GM12878 (cell line): ENCODE data around the gene CHN1. TPM values are rescaled to one million over a fixed set of nuclear protein-coding genes. Genes with fewer than 3 reads are reported as not detected.

ENCODE experiments used
- ATAC-seq: fragments of 200-7000 bp; cut with Tn5 transposase; 3 replicates; pipeline ENCODE4 v1.9.1; 2020; ENCODE audit warnings: mild to moderate bottlenecking, moderate library complexity
- BruUV-seq: library from RNA; stranded (reverse); fragments of 400-500 nt; replicated peaks from 2 replicates; lab custom pipeline; 2021; lab: Mats Ljungman, UMichigan
- CTCF ChIA-PET: fragments of 300-600 bp; sonication (Branson Sonifier 250); formaldehyde crosslinking; extraction: SDS; loops from one replicate; lab custom pipeline; 2021; ENCODE audit warnings: inconsistent platforms; lab: Yijun Ruan, JAX
- POLR2A ChIA-PET: fragments of 350-600 bp; formaldehyde crosslinking; extraction: SDS; loops from one replicate; lab custom pipeline; 2021; ENCODE audit warnings: inconsistent platforms; lab: Charles Lee
- RAD21 ChIA-PET: fragments of 300-600 bp; sonication (Branson Sonifier 250); formaldehyde crosslinking; loops from one replicate; lab custom pipeline; 2023; ENCODE audit warnings: antibody characterized with exemption; ENCODE audit not compliant: unreplicated experiment; lab: Charles Lee
- SMC1A ChIA-PET: fragments of 300-600 bp; sonication (Branson Sonifier 250); formaldehyde crosslinking; loops from one replicate; lab custom pipeline; 2023; ENCODE audit not compliant: unreplicated experiment, uncharacterized antibody; lab: Charles Lee
- DNase-seq: peaks from one replicate; pipeline ENCODE4 v3.0.0-alpha.2; 2011; ENCODE audit warnings: low read depth, low spot score
- FAIRE-seq: peaks from 3 replicates; lab custom pipeline; 2011; peaks lifted over from hg19 to GRCh38; lab: Jason Lieb, UNC
- H2AFZ ChIP-seq: 2 replicates; pipeline ENCODE4 v1.6.0; 2011; ENCODE audit warnings: low read depth, low read length, control low read depth; ENCODE audit not compliant: control insufficient read depth
- H3K27ac ChIP-seq: 2 replicates; pipeline ENCODE4 v1.5.1; 2011; ENCODE audit warnings: control low read depth; ENCODE audit not compliant: control insufficient read depth, insufficient read depth
- H3K27me3 ChIP-seq, 2 experiments: replicated peaks in 1 of 2; 2 replicates each; pipeline versions ENCODE4 v1.6.0 to v1.6.1; 2011; ENCODE audit warnings: low read length in 1 of 2; ENCODE audit not compliant: control insufficient read depth in 2 of 2, insufficient read depth in 2 of 2
- H3K36me3 ChIP-seq, 2 experiments: 2 replicates each; pipeline ENCODE4 v1.5.1; 2011; ENCODE audit warnings: low read length in 1 of 2; ENCODE audit not compliant: control insufficient read depth in 2 of 2, insufficient read depth in 2 of 2
- H3K4me1 ChIP-seq: 2 replicates; pipeline ENCODE4 v1.6.1; 2011; ENCODE audit warnings: mild to moderate bottlenecking, low read length, moderate library complexity, mixed read lengths; ENCODE audit not compliant: control insufficient read depth, insufficient read depth
- H3K4me2 ChIP-seq: 2 replicates; pipeline ENCODE4 v1.6.0; 2011; ENCODE audit warnings: control low read depth; ENCODE audit not compliant: control insufficient read depth, insufficient read depth
- H3K4me3 ChIP-seq: fragments of 200-600 bp; sonication (generic); 2 replicates; pipeline ENCODE4 v1.5.1; 2016
- H3K79me2 ChIP-seq: 2 replicates; pipeline ENCODE4 v1.6.0; 2011; ENCODE audit warnings: low read length; ENCODE audit not compliant: control insufficient read depth, insufficient read depth
- H3K9ac ChIP-seq: 2 replicates; pipeline ENCODE4 v1.8.0; 2011; ENCODE audit warnings: low read length, control low read depth, mixed read lengths; ENCODE audit not compliant: control insufficient read depth, insufficient read depth
- H3K9me3 ChIP-seq: replicated peaks from 3 replicates; pipeline ENCODE4 v1.5.1; 2011; ENCODE audit warnings: mild to moderate bottlenecking, low read length; ENCODE audit not compliant: control insufficient read depth, insufficient read depth
- H4K20me1 ChIP-seq: 2 replicates; pipeline ENCODE4 v1.6.0; 2011; ENCODE audit not compliant: control insufficient read depth, insufficient read depth
- JUNB ChIP-seq: IDR thresholded peaks from 2 replicates; pipeline ENCODE4 v1.6.1; 2016; ENCODE audit warnings: antibody characterized with exemption, mild to moderate bottlenecking
- MTA2 ChIP-seq: fragments of 450-650 bp; IDR thresholded peaks from 2 replicates; pipeline ENCODE4 v1.6.1; 2016; ENCODE audit warnings: low read depth, mild to moderate bottlenecking, moderate library complexity
- PAX5 ChIP-seq: IDR thresholded peaks from 2 replicates; pipeline ENCODE4 v1.6.1; 2011; ENCODE audit warnings: low read depth, low read length, borderline replicate concordance
- SREBF1 ChIP-seq: IDR thresholded peaks from 2 replicates; pipeline ENCODE4 v1.6.1; 2012; ENCODE audit warnings: mild to moderate bottlenecking, low read length
- WGBS: methylation state at CpG from one replicate; pipeline ENCODE4 v1.1.6; 2016; ENCODE audit warnings: low lambda C conversion rate; ENCODE audit not compliant: insufficient replicate concordance, insufficient coverage; ENCODE audit errors: missing lambda C conversion rate; 5-methylcytosine and 5-hydroxymethylcytosine counted together
- in situ Hi-C: fragments of 300-500 bp; cut with MboI; formaldehyde crosslinking; loops from 9 replicates; pipeline ENCODE4 v1.14.3; 2018; ENCODE audit warnings: mixed read lengths
- intact Hi-C: fragments of 100-400 bp; cut with micrococcal nuclease; formaldehyde crosslinking; loops from one replicate; pipeline ENCODE4 v1.14.2; 2022; ENCODE audit not compliant: unreplicated experiment
- polyA plus RNA-seq, 11 experiments: library from polyadenylated mRNA; depleted of rRNA in 4 of 11; unstranded in 6 of 11; stranded (reverse) in 5 of 11; fragments of >200 nt; fragmentation: Nextera tagmentation in 4 of 11; fragmentation: Illumina TruSeq in 1 of 11; extraction: Ambion mirVana in 4 of 11; extraction: Trizol in 1 of 11; gene quantifications; 1 replicate in 1 of 11; 2 replicates in 10 of 11; pipeline versions ENCODE4 v1.2.1 to v1.2.3, GENCODE V29; 2011 to 2016; ENCODE audit warnings: inconsistent platforms in 2 of 11, missing spikeins in 2 of 11, low read depth in 1 of 11
- total RNA-seq, 4 experiments: library from RNA; depleted of rRNA in 3 of 4; stranded (reverse); fragments of >200 nt in 3 of 4; fragmentation: Illumina TruSeq in 1 of 4; extraction: Trizol in 1 of 4; gene quantifications; 2 replicates each; pipeline versions ENCODE4 v1.2.1 to v1.2.3, GENCODE V29; 2013 to 2021
- TF ChIP-seq, protein P1 (sequence below): fragments of 450-650 bp; IDR thresholded peaks from 2 replicates; pipeline ENCODE4 v1.6.1; 2017; ENCODE audit warnings: low read depth, mild to moderate bottlenecking, moderate library complexity
- TF ChIP-seq, protein P2 (sequence below): fragments of 450-650 bp; IDR thresholded peaks from 2 replicates; pipeline ENCODE4 v1.6.1; 2018; ENCODE audit warnings: mild to moderate bottlenecking, low read depth, moderate library complexity; ENCODE audit not compliant: partially characterized antibody

CHN1 gene
- total and polyA plus RNA-seq, 10 of the 15 experiments (the other 5 are each of a cell fraction or from before 2014, with no cell fraction given) = 0.18 to 0.92 (median 0.53) TPM; not detected in 1

- no peaks in the 10 kb centered on the region for H3K79me2 ChIP-seq
- CTCF ChIA-PET = no interaction called here
- no peaks in the 10 kb centered on the region for H3K9me3 ChIP-seq
- BruUV-seq = no TSS peak
- POLR2A ChIA-PET = no interaction called here
- in situ Hi-C loops = no loop called here
- WGBS = 11% methylated on average over 5 of the region's 5 CpGs
- intact Hi-C loops = no loop called here
- H3K27me3 ChIP-seq = no peaks in the 10 kb centered on the region; a peak in 2 of 4 replicates
- H3K9ac ChIP-seq = no peak overlapping the region
- H4K20me1 ChIP-seq = no peaks in the 10 kb centered on the region
- TF ChIP-seq, protein P1, sequence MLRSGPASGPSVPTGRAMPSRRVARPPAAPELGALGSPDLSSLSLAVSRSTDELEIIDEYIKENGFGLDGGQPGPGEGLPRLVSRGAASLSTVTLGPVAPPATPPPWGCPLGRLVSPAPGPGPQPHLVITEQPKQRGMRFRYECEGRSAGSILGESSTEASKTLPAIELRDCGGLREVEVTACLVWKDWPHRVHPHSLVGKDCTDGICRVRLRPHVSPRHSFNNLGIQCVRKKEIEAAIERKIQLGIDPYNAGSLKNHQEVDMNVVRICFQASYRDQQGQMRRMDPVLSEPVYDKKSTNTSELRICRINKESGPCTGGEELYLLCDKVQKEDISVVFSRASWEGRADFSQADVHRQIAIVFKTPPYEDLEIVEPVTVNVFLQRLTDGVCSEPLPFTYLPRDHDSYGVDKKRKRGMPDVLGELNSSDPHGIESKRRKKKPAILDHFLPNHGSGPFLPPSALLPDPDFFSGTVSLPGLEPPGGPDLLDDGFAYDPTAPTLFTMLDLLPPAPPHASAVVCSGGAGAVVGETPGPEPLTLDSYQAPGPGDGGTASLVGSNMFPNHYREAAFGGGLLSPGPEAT = no peak
- TF ChIP-seq MTA2 (no peak), JUNB (no peak), SREBF1 (no peak), PAX5 (no peak)
- TF ChIP-seq, protein P2, sequence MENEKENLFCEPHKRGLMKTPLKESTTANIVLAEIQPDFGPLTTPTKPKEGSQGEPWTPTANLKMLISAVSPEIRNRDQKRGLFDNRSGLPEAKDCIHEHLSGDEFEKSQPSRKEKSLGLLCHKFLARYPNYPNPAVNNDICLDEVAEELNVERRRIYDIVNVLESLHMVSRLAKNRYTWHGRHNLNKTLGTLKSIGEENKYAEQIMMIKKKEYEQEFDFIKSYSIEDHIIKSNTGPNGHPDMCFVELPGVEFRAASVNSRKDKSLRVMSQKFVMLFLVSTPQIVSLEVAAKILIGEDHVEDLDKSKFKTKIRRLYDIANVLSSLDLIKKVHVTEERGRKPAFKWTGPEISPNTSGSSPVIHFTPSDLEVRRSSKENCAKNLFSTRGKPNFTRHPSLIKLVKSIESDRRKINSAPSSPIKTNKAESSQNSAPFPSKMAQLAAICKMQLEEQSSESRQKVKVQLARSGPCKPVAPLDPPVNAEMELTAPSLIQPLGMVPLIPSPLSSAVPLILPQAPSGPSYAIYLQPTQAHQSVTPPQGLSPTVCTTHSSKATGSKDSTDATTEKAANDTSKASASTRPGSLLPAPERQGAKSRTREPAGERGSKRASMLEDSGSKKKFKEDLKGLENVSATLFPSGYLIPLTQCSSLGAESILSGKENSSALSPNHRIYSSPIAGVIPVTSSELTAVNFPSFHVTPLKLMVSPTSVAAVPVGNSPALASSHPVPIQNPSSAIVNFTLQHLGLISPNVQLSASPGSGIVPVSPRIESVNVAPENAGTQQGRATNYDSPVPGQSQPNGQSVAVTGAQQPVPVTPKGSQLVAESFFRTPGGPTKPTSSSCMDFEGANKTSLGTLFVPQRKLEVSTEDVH = no peak
- DNase-seq (no peak), FAIRE-seq (no peak), ATAC-seq (peak; percentile 27; the same call in 2 of the 3 replicates)
- H2AFZ ChIP-seq = no peak overlapping the region
- H3K4me3 ChIP-seq = no peak overlapping the region
- no peaks in the 10 kb centered on the region for H3K36me3 ChIP-seq
- no peak overlapping the region for H3K4me2 ChIP-seq
- H3K4me1 ChIP-seq = peaks cover 10% of the 10 kb centered on the region
- RAD21 ChIA-PET = interaction anchor here (1.5 kb wide), 1 partner anchor 31 kb away, joined by 4 read pairs; no protein-coding TSS in a partner anchor
- H3K27ac ChIP-seq = no peak overlapping the region
- SMC1A ChIA-PET = interaction anchor here (1.2 kb wide), 1 partner anchor 32 kb away, joined by 3 read pairs; no protein-coding TSS in a partner anchor
Observed at GRCh38 chr2:174780191-174780840, 224.9 kb downstream of the CHN1 start.
